ENCODE data around the gene EFEMP2. TPM values are rescaled to one million over a fixed set of nuclear protein-coding genes. Genes with fewer than 3 reads are reported as not detected.

EFEMP2 gene
- total RNA-seq, 1 donor from 2014 or later = 62.0 TPM

GRCh38 chr11:65870307-65870658, 2.3 kb downstream of the EFEMP2 start:
- DNase-seq (ENCODE audit: low read depth) = no peak
- no peaks in the 10 kb centered on the region for H3K27me3 ChIP-seq (ENCODE audit: control insufficient read depth, insufficient read depth, low read length)
- no peak for TF ChIP-seq CTCF (IDR thresholded peaks at IDR 0.05; ENCODE audit: insufficient read depth, low read length, poor library complexity, severe bottlenecking)
- peaks cover 6% of the 10 kb centered on the region for H3K36me3 ChIP-seq (ENCODE audit: control insufficient read depth, insufficient read depth, low read length)
- no peak overlapping the region for H3K4me3 ChIP-seq (ENCODE audit: low read depth, low read length)

GRCh38 chr11:65869643-65870306, 2.8 kb downstream of the EFEMP2 start:
- DNase-seq (ENCODE audit: low read depth) = no peak
- H3K4me3 ChIP-seq (ENCODE audit: low read depth, low read length) = no peak overlapping the region
- H3K36me3 ChIP-seq (ENCODE audit: control insufficient read depth, insufficient read depth, low read length) = peaks cover 6% of the 10 kb centered on the region
- H3K27me3 ChIP-seq (ENCODE audit: control insufficient read depth, insufficient read depth, low read length) = no peaks in the 10 kb centered on the region
- TF ChIP-seq CTCF (IDR thresholded peaks at IDR 0.05; ENCODE audit: insufficient read depth, low read length, poor library complexity, severe bottlenecking) = no peak

GRCh38 chr11:65868907-65869306, 3.7 kb downstream of the EFEMP2 start:
- peaks cover 6% of the 10 kb centered on the region for H3K36me3 ChIP-seq (ENCODE audit: control insufficient read depth, insufficient read depth, low read length)
- DNase-seq (ENCODE audit: low read depth) = no peak
- H3K4me3 ChIP-seq (ENCODE audit: low read depth, low read length) = no peak overlapping the region
- H3K27me3 ChIP-seq (ENCODE audit: control insufficient read depth, insufficient read depth, low read length) = no peaks in the 10 kb centered on the region
- TF ChIP-seq CTCF (IDR thresholded peaks at IDR 0.05; ENCODE audit: insufficient read depth, low read length, poor library complexity, severe bottlenecking) = no peak

GRCh38 chr11:65868076-65868667, 4.4 kb downstream of the EFEMP2 start:
- Histone ChIP-seq H3K27me3 (ENCODE audit: control insufficient read depth, insufficient read depth, low read length) (no peaks in the 10 kb centered on the region), H3K4me3 (ENCODE audit: low read depth, low read length) (no peak overlapping the region), H3K36me3 (ENCODE audit: control insufficient read depth, insufficient read depth, low read length) (peaks cover 6% of the 10 kb centered on the region)
- no peak for DNase-seq (ENCODE audit: low read depth)
- no peak for TF ChIP-seq CTCF (IDR thresholded peaks at IDR 0.05; ENCODE audit: insufficient read depth, low read length, poor library complexity, severe bottlenecking)

GRCh38 chr11:65867284-65868071, 5.1 kb downstream of the EFEMP2 start:
- H3K36me3 ChIP-seq (ENCODE audit: control insufficient read depth, insufficient read depth, low read length) = peaks cover 6% of the 10 kb centered on the region

More at GRCh38 chr11:65867284-65868071, 5.1 kb downstream of the EFEMP2 start:
- Histone ChIP-seq H3K27me3 (ENCODE audit: control insufficient read depth, insufficient read depth, low read length) (no peaks in the 10 kb centered on the region), H3K4me3 (ENCODE audit: low read depth, low read length) (no peak overlapping the region)
- DNase-seq (ENCODE audit: low read depth) = no peak
- no peak for TF ChIP-seq CTCF (IDR thresholded peaks at IDR 0.05; ENCODE audit: insufficient read depth, low read length, poor library complexity, severe bottlenecking)
